ENCODE results near the gene PAMR1. TPM values are rescaled to one million over a fixed set of nuclear protein-coding genes. Genes with fewer than 3 reads are reported as not detected.

PAMR1 gene
- total and polyA plus RNA-seq, 2 donors (not counting 3 experiments of a cell fraction or from before 2014, with no cell fraction given) = not detected

- Histone ChIP-seq H3K36me3 (ENCODE audit: control insufficient read depth in 2 of 2, extremely low read depth in 1 of 2, insufficient read depth in 2 of 2, low read length in 2 of 2) (no peaks in the 10 kb centered on the region), H4K20me1 (replicated peaks; ENCODE audit: control insufficient read depth, extremely low read depth, insufficient read depth, low read length) (no peaks in the 10 kb centered on the region), H3K4me1 (ENCODE audit: control insufficient read depth, extremely low read depth, insufficient read depth, low read length) (no peaks in the 10 kb centered on the region), H2AFZ (ENCODE audit: low read depth, low read length) (no peak overlapping the region), H3K27ac (ENCODE audit: insufficient read depth, low read depth, low read length) (no peak overlapping the region), H3K9ac (replicated peaks; ENCODE audit: extremely low read depth, insufficient read depth, low read length) (no peak overlapping the region), H3K4me3 (replicated peaks in 1 of 3; ENCODE audit: insufficient read depth in 1 of 3, low read depth in 1 of 3, low read length in 3 of 3) (no peak overlapping the region), H3K9me3 (replicated peaks; ENCODE audit: control insufficient read depth, insufficient read depth, low read length) (no peaks in the 10 kb centered on the region), H3K9me1 (replicated peaks; ENCODE audit: control insufficient read depth, extremely low read depth, insufficient read depth, low read length) (no peaks in the 10 kb centered on the region), H3K79me2 (ENCODE audit: control insufficient read depth, insufficient read depth, low read length) (no peaks in the 10 kb centered on the region), H3K4me2 (ENCODE audit: insufficient read depth, low read length) (no peak overlapping the region), H3K27me3 (ENCODE audit: control insufficient read depth in 2 of 2, insufficient read depth in 2 of 2, low read length in 2 of 2) (peaks cover 2 to 13% of the 10 kb centered on the region in 2 experiments)
- ChIA-PET CTCF (interaction anchor here (1.0 kb wide), 1 partner anchor 384 kb away, joined by 3 read pairs; no protein-coding TSS in a partner anchor), POLR2A (no interaction called here)
- intact Hi-C loops (cut with micrococcal nuclease) = no loop called here
- dilution Hi-C loops (cut with MboI; ENCODE audit: extremely low pct_ligation_motif_present, low sequenced_read_pairs) = no loop called here
- no TSS peak for BruUV-seq (replicated peaks)
- TF ChIP-seq FOS (IDR thresholded peaks at IDR 0.05; ENCODE audit: borderline replicate concordance, insufficient read depth, low read length) = no peak
- FAIRE-seq (no peak), DNase-seq (ENCODE audit: low read depth, low spot score) (no peak)
Measured at GRCh38 chr11:35383953-35384352, 141.5 kb downstream of the PAMR1 start.

Other genes starting within 250 kb of the PAMR1 start
- not detected in 2 replicates for gene SLC1A2, start 106.1 kb downstream of the PAMR1 start, total RNA-seq
- gene SLC1A2, start 106.1 kb downstream of the PAMR1 start, polyA plus RNA-seq = not detected in 2 replicates
- gene FJX1, start 92.8 kb upstream of the PAMR1 start, total RNA-seq = 23.7 and 26.6 TPM in 2 replicates
- gene FJX1, start 92.8 kb upstream of the PAMR1 start, polyA plus RNA-seq = 9.2 and 11.1 TPM in 2 replicates
- gene TRIM44, start 137.2 kb upstream of the PAMR1 start, total RNA-seq = 62.3 and 72.0 TPM in 2 replicates
- 20.9 and 31.7 TPM in 2 replicates for gene TRIM44, start 137.2 kb upstream of the PAMR1 start, polyA plus RNA-seq